HG02623 (cell line): Measurements from ENCODE around the gene DUSP28.

ENCODE experiments used
- ATAC-seq: cut with Tn5 transposase; IDR thresholded peaks from one replicate; pipeline ENCODE4 v1.9.1; 2021; ENCODE audit warnings: moderate library complexity; ENCODE audit not compliant: unreplicated experiment

DUSP28 gene

GRCh38 chr2:240572141-240573031, 12.2 kb downstream of the DUSP28 start:
- no peak for ATAC-seq

DNA sequence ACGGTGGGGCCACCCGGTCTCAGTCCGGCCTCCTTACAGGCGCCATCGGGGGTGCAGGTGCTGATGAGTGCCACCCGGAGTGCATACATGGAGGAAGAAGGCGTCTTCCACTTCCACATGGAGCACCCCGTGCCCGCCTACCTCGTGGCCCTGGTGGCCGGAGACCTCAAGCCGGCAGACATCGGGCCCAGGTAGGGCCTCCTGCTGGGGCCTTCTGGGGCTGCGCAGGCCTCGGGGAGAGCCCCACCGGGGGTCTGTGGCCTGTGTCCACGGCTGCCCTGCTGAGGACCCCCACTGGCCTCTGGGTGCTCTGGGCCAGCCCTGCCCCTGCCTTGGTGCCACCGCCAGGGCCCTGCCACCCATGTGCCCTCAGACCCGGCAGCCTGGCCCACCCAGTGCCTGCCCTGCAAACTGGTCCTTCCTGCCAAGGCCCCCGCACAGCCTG, 12.9 kb downstream of the DUSP28 start:
- ATAC-seq = no peak

DNA sequence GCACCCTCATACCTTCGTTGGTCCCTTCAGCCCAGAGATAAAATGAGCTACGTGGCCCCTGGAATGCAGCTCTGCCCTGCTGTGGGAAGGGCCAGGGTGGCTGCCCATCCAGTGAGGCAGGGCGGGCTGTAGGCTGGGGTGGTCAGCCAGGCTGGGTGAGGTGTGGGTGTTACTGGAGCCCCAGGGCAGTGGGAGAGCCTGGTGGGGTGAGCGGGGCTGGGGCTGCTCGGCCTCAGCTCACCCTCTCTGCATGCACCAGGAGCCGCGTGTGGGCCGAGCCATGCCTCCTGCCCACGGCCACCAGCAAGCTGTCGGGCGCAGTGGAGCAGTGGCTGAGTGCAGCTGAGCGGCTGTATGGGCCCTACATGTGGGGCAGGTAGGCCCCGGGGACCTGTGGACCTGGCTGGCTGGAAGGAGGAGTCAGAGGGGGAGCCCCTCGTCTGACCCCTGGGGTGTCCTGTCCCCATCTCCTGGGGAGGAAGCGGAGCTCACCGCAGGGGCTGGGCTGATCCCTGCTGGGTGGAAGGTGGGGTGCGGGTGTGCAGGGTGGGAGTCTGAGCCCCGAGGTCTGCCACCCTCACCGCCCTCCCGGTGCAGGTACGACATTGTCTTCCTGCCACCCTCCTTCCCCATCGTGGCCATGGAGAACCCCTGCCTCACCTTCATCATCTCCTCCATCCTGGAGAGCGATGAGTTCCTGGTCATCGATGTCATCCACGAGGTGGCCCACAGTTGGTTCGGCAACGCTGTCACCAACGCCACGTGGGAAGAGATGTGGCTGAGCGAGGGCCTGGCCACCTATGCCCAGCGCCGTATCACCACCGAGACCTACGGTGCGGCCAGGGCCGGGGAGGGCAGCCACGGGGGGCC, 13.6 kb downstream of the DUSP28 start:
- no peak for ATAC-seq

- ATAC-seq = no peak
These were observed 14.4 kb downstream of the DUSP28 start for GRCh38 chr2:240574386-240575100.

- no peak for ATAC-seq
These were observed 15.2 kb downstream of the DUSP28 start for GRCh38 chr2:240575101-240575965.

DNA sequence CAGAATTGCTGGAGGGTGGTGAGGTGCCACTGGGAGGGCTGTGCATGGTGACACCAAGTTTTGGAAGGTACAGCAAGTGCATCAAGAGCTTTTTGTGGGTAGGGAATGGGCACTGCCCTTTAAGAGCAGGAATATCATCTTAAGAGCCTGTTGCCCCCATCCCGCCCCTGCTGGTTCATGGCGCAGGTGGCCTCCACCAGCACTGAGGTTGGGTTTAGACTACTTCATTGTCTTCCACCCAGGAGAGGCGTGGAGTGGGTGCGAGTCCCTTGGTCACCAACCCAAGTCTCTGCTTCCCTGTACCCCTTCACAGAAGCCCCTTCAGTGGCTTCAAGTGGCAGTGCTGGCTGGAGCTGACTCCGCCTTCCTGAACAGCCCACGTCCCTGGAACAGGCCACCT, 15.9 kb downstream of the DUSP28 start:
- no peak for ATAC-seq

- no peak for ATAC-seq
These were observed 16.5 kb downstream of the DUSP28 start for GRCh38 chr2:240576436-240577205.

DNA sequence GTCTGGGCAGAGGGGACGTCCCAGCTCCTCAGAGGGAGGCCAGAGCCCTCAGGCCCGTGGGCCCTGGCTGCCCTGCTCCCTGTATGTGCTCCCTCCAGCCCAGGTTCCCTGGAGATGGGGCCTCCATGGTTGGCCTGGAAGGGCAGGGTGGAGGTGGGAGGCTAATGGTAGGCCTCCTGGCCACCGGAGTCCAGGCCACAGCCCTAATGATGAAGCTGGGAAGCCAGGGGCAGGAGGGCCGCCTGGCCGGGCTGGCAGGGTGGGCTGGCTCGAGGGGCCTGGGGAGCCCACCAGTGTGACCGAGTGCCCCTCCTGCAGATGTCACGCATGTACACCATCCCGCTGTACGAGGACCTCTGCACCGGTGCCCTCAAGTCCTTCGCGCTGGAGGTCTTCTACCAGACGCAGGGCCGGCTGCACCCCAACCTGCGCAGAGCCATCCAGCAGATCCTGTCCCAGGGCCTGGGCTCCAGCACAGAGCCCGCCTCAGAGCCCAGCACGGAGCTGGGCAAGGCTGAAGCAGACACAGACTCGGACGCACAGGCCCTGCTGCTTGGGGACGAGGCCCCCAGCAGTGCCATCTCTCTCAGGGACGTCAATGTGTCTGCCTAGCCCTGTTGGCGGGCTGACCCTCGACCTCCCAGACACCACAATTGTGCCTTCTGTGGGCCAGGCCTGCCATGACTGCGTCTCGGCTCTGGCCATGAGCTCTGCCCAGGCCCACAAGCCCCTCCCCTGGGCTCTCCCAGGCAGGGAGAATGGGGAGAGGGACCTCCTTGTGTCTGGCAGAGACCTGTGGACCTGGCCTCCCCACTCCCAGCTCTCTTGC, 17.3 kb downstream of the DUSP28 start:
- no peak for ATAC-seq

GRCh38 chr2:240578110-240578450, 17.9 kb downstream of the DUSP28 start:
- ATAC-seq = no peak

DNA sequence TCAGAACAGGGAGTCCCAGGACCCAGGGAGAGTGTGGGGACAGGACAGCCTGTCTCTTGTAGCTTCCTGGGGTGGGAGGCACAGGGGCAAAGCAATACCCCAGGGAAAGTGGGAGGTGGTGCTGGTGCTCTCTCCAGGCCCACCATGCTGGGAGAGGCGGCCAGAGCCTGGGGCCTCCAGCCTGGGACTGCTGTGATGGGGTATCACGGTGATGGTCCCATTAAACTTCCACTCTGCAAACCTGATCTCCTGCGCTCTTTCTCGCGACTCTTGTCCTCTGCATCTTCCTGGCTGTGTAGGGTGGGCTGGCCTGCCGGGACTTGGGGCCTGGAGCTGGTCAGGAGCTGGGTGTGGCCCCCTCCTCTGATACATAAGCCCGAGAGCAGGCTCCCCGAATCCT, 18.3 kb downstream of the DUSP28 start:
- no peak for ATAC-seq

- ATAC-seq = no peak
These were observed 19.1 kb downstream of the DUSP28 start for GRCh38 chr2:240579071-240579762.

GRCh38 chr2:240579771-240580614, 19.8 kb downstream of the DUSP28 start:
- no peak for ATAC-seq

DNA sequence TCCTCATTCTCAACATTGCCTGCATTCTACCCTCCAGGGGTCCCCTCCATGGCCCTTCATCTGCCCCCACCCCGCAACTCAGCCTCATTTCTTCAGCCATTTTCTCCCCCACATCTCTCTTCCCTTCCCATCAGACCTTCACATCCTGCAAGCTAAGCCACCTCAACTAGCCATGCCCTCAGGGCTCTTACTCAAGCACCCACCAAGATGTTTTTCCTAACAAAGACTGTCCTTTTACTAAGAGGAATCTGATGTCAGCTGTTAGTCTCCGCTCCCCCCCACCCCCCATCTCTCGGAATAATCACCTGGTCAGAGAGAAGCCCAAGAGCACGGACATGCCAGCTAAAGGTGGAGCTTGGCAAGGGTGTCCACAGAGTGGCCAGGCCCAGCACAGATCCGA, 21.7 kb downstream of the DUSP28 start:
- ATAC-seq = no peak

GRCh38 chr2:240582781-240583180, 22.6 kb downstream of the DUSP28 start:
- no peak for ATAC-seq

- no peak for ATAC-seq
These were observed 23.6 kb downstream of the DUSP28 start for GRCh38 chr2:240583774-240584173.

- ATAC-seq = peak; percentile 50
These were observed 24.4 kb downstream of the DUSP28 start for GRCh38 chr2:240584486-240585031.

GRCh38 chr2:240585101-240585500, 24.9 kb downstream of the DUSP28 start:
- ATAC-seq = peak; percentile 20
